ENCODE data around the gene TRAP1. TPM values are rescaled to one million over a fixed set of nuclear protein-coding genes. Genes with fewer than 3 reads are reported as not detected.

Gene TRAP1
- polyA plus RNA-seq, 1 donor from 2014 or later = 73.0 TPM

GRCh38 chr16:3611146-3611975 lies 106.0 kb downstream of the TRAP1 start, which contains the start of gene SLX4:
TSS of gene SLX4 (minus strand) at chr16:3611606. CDS start at chr16:3608964, 2,642 bp downstream.
- no peaks in the 10 kb centered on the region for H4K20me1 ChIP-seq (ENCODE audit: insufficient read depth)
- H3K79me2 ChIP-seq (replicated peaks; ENCODE audit: insufficient read depth, low read length) = peaks cover 28% of the 10 kb centered on the region
- peak within 1 kb of the TSS; percentile 95 for H3K4me2 ChIP-seq (ENCODE audit: low read length)
- no peaks in the 10 kb centered on the region for H3K9me3 ChIP-seq (ENCODE audit: low read length)
- H3K9me2 ChIP-seq (ENCODE audit: insufficient read depth, low read length) = no peaks in the 10 kb centered on the region
- peak within 1 kb of the TSS; percentile 93 for H3K9ac ChIP-seq (ENCODE audit: low read length)
- H3K27ac ChIP-seq (ENCODE audit: low read length) = peak within 1 kb of the TSS; percentile 87
- H2AFZ ChIP-seq (ENCODE audit: low read depth, low read length) = peak within 1 kb of the TSS; percentile 70
- H3K27me3 ChIP-seq (ENCODE audit: insufficient read depth, low read depth, low read length) = no peaks in the 10 kb centered on the region
- TF ChIP-seq REST (IDR thresholded peaks at IDR 0.05; ENCODE audit: borderline replicate concordance) (peak; percentile 63), MXI1 (conservative IDR thresholded peaks at IDR 0.05; ENCODE audit: poor library complexity, severe bottlenecking) (peak; percentile 71), SMC3 (conservative IDR thresholded peaks at IDR 0.05; ENCODE audit: poor library complexity) (peak; percentile 6), RAD21 (conservative IDR thresholded peaks at IDR 0.05) (no peak), TAF1 (IDR thresholded peaks at IDR 0.05; ENCODE audit: low read depth) (no peak), CTCF (IDR thresholded peaks at IDR 0.05; ENCODE audit: poor library complexity, severe bottlenecking) (peak; percentile 28), POLR2AphosphoS5 (IDR thresholded peaks at IDR 0.05) (peak; percentile 89), EP300 (conservative IDR thresholded peaks at IDR 0.05; ENCODE audit: poor library complexity, severe bottlenecking) (peak; percentile 31), EZH2 (IDR thresholded peaks at IDR 0.05; ENCODE audit: borderline replicate concordance, insufficient read depth, low read length, poor library complexity, severe bottlenecking) (no peak)
- peaks cover 5% of the 10 kb centered on the region for H3K36me3 ChIP-seq (ENCODE audit: insufficient read depth, low read length)
- H3F3A ChIP-seq (ENCODE audit: insufficient read depth, low read length, poor library complexity, severe bottlenecking) = no peaks in the 10 kb centered on the region
- H3K4me3 ChIP-seq (ENCODE audit: low read length) = peak within 1 kb of the TSS; percentile 97

- Histone ChIP-seq H3K9ac (ENCODE audit: low read length) (peak overlapping the region; percentile 93), H3K36me3 (ENCODE audit: insufficient read depth, low read length) (peaks cover 5% of the 10 kb centered on the region), H3F3A (ENCODE audit: insufficient read depth, low read length, poor library complexity, severe bottlenecking) (no peaks in the 10 kb centered on the region), H3K79me2 (replicated peaks; ENCODE audit: insufficient read depth, low read length) (peaks cover 25% of the 10 kb centered on the region), H3K27ac (ENCODE audit: low read length) (peak overlapping the region; percentile 87), H2AFZ (ENCODE audit: low read depth, low read length) (peak overlapping the region; percentile 67), H3K9me2 (ENCODE audit: insufficient read depth, low read length) (no peaks in the 10 kb centered on the region), H3K9me3 (ENCODE audit: low read length) (no peaks in the 10 kb centered on the region), H4K20me1 (ENCODE audit: insufficient read depth) (no peaks in the 10 kb centered on the region), H3K27me3 (ENCODE audit: insufficient read depth, low read depth, low read length) (no peaks in the 10 kb centered on the region), H3K4me3 (ENCODE audit: low read length) (peak overlapping the region; percentile 97), H3K4me2 (ENCODE audit: low read length) (peak overlapping the region; percentile 95)
- TF ChIP-seq SMC3 (conservative IDR thresholded peaks at IDR 0.05; ENCODE audit: poor library complexity) = no peak
- no peak for TF ChIP-seq REST (IDR thresholded peaks at IDR 0.05; ENCODE audit: borderline replicate concordance)
- TF ChIP-seq RAD21 (conservative IDR thresholded peaks at IDR 0.05) = no peak
- no peak for TF ChIP-seq TAF1 (IDR thresholded peaks at IDR 0.05; ENCODE audit: low read depth)
- no peak for TF ChIP-seq POLR2AphosphoS5 (IDR thresholded peaks at IDR 0.05)
- no peak for TF ChIP-seq MXI1 (conservative IDR thresholded peaks at IDR 0.05; ENCODE audit: poor library complexity, severe bottlenecking)
- TF ChIP-seq EZH2 (IDR thresholded peaks at IDR 0.05; ENCODE audit: borderline replicate concordance, insufficient read depth, low read length, poor library complexity, severe bottlenecking) = no peak
- no peak for TF ChIP-seq CTCF (IDR thresholded peaks at IDR 0.05; ENCODE audit: poor library complexity, severe bottlenecking)
- no peak for TF ChIP-seq EP300 (conservative IDR thresholded peaks at IDR 0.05; ENCODE audit: poor library complexity, severe bottlenecking)
Measured at GRCh38 chr16:3610698-3611145, 106.6 kb downstream of the TRAP1 start.
